ENCODE data around the gene HOXC5.

DNA sequence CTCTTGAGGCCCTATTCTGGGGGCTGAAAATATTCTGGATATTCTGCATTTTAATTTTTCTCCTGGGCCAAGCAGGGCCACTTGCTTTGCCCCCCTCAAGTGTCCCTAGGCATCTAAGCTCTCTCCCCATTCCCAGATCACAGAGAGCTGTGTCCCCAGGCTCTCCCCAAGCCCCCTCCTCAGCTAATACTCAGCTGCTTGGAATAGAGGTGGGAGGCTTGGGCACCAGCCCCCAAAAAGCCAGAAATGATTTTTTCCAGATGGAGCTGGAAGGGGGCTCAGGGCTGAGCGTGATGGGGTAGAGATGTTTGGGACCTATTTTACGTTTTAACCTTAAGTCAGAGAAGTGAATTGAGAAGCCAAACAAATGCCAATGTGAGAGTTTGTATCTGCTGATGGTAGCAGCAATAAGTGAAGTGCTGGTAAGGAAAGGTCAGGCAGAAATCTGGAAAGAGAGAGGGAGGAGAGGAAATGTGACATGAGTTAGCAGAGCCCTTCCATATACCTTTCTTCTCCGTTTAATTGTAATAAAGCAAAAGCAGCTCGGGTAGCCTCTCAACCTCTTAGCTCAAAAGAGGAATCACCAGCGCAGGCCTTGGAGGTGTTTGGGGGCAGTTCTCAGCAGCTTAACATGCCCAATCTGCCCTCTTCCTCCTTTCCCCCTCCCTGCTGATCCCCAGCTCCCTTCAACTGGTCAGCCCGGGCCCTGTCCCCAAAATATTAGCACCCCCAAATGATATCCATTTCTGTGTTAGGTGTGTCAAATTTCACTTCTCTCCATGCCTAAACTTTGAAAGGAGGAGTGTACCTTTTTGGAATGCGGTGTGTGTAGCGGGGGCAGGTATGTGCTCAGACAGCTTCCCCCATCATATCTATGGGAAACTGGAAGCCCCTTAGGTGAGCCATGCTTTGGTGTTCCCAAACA, 9.6 kb upstream of the HOXC5 start:
- TF ChIP-seq, protein P1, sequence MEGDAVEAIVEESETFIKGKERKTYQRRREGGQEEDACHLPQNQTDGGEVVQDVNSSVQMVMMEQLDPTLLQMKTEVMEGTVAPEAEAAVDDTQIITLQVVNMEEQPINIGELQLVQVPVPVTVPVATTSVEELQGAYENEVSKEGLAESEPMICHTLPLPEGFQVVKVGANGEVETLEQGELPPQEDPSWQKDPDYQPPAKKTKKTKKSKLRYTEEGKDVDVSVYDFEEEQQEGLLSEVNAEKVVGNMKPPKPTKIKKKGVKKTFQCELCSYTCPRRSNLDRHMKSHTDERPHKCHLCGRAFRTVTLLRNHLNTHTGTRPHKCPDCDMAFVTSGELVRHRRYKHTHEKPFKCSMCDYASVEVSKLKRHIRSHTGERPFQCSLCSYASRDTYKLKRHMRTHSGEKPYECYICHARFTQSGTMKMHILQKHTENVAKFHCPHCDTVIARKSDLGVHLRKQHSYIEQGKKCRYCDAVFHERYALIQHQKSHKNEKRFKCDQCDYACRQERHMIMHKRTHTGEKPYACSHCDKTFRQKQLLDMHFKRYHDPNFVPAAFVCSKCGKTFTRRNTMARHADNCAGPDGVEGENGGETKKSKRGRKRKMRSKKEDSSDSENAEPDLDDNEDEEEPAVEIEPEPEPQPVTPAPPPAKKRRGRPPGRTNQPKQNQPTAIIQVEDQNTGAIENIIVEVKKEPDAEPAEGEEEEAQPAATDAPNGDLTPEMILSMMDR (IDR thresholded peaks at IDR 0.05), result no peak
- TF ChIP-seq EP300 (IDR thresholded peaks at IDR 0.05) (no peak), POLR2A (IDR thresholded peaks at IDR 0.05) (no peak)
